ENCODE measurements around the gene HNRNPK. TPM values are rescaled to one million over a fixed set of nuclear protein-coding genes. Genes with fewer than 3 reads are reported as not detected.

HNRNPK gene
- total RNA-seq, 2 donors from 2014 or later: 545 to 772 TPM

DNA sequence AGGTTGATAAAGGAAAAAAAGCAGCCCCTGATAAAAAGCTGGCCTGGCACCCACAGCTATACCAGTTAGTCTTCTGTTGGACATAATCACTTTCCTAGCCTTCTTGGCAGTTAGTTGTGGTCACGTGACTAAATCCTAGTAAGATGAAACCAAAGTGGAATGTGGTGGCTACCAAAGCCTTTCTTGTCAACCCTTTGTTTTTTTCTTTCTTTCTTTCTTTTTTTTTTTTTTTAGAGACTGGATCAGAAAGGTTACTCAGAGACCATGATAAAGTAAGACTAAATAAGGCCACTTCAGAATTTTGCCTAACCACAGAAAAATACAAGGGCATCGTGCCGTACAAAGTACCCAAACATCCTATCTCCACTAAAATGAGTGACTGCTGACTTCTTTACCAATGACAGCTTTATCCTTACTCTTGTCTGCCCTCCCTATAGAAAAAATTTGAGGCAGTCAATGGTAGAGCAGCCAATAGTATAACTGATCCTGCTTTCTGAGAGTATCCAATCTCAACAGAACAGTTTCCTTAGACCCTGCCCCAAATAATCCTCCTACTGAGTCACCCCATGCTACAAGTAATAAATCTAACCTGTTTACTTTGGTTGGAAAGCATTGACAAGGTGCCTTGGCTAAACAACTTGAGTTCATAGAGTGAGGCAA is 44.6 kb downstream of the HNRNPK start:
- Mint-ChIP-seq H3K4me1 (ENCODE audit: low read depth in 2 of 2) (peaks cover 0 to 4% of the 10 kb centered on the region in 2 donors), H3K4me3 (no peak overlapping the region), H3K9me3 (no peaks in the 10 kb centered on the region), H3K27me3 (no peaks in the 10 kb centered on the region), H3K27ac (no peak overlapping the region), H3K36me3 (no peaks in the 10 kb centered on the region)
- no peak for ATAC-seq
- DNase-seq (ENCODE audit: low spot score): no peak

DNA sequence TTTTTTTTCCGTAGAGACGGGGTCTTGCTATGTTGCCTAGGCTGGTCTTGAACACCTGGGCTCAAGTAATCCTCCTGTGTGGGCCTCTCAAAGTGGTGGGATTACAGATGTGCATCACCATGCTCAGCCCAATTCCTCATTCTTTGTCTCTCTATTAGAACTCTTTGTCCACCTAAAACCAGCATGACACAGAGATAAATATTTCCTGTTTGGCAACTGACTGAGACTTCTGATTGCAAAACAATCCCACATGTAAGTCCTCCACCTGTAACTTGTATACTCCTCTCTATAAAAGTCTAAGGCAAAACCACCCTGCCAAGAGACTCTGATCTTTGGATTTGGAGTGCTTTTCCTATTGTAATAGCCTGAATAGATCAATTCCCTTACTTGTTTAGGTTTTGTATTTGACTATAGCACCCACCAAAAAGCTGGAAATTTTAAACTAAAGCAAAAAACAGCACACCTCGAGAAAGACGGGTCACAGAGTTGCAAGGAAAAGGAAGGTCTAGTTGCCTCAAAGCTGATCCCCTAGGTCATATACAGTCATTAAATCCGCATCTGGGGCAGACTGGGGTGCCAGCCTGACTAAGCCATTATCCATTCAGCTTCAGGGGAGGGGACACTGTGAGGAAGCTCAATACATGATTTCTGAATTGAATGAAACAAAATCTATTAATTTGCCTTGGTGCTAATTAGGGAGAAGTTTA is 45.3 kb downstream of the HNRNPK start:
- Mint-ChIP-seq H3K27me3 (no peaks in the 10 kb centered on the region), H3K36me3 (no peaks in the 10 kb centered on the region), H3K27ac (no peak overlapping the region), H3K9me3 (no peaks in the 10 kb centered on the region), H3K4me1 (ENCODE audit: low read depth in 2 of 2) (peaks cover 0 to 4% of the 10 kb centered on the region in 2 donors), H3K4me3 (no peak overlapping the region)
- DNase-seq (ENCODE audit: low spot score) (no peak), ATAC-seq (no peak)

GRCh38 chr9:83933790-83934189 is 46.2 kb downstream of the HNRNPK start:
- H3K4me1 Mint-ChIP-seq (ENCODE audit: low read depth in 2 of 2): peaks cover 0 to 4% of the 10 kb centered on the region in 2 donors

GRCh38 chr9:83932851-83933250 is 47.2 kb downstream of the HNRNPK start:
- Mint-ChIP-seq H3K4me3 (no peak overlapping the region), H3K4me1 (ENCODE audit: low read depth in 2 of 2) (peaks cover 0 to 4% of the 10 kb centered on the region in 2 donors), H3K36me3 (no peaks in the 10 kb centered on the region), H3K27ac (no peak overlapping the region), H3K27me3 (no peaks in the 10 kb centered on the region), H3K9me3 (no peaks in the 10 kb centered on the region)
- ATAC-seq (no peak), DNase-seq (ENCODE audit: low spot score) (no peak)

More at GRCh38 chr9:83933790-83934189, 46.2 kb downstream of the HNRNPK start:
- H3K27me3 Mint-ChIP-seq: no peaks in the 10 kb centered on the region
- DNase-seq (ENCODE audit: low spot score) (no peak), ATAC-seq (no peak)
- no peaks in the 10 kb centered on the region for H3K36me3 Mint-ChIP-seq
- no peaks in the 10 kb centered on the region for H3K9me3 Mint-ChIP-seq
- H3K27ac Mint-ChIP-seq: no peak overlapping the region
- no peak overlapping the region for H3K4me3 Mint-ChIP-seq

GRCh38 chr9:83932011-83932410 is 48.0 kb downstream of the HNRNPK start:
- H3K27me3 Mint-ChIP-seq: no peaks in the 10 kb centered on the region
- no peaks in the 10 kb centered on the region for H3K36me3 Mint-ChIP-seq
- ATAC-seq (no peak), DNase-seq (ENCODE audit: low spot score) (no peak)
- no peak overlapping the region for H3K4me3 Mint-ChIP-seq
- peaks cover 0 to 4% of the 10 kb centered on the region in 2 donors for H3K4me1 Mint-ChIP-seq (ENCODE audit: low read depth in 2 of 2)
- no peak overlapping the region for H3K27ac Mint-ChIP-seq
- H3K9me3 Mint-ChIP-seq: no peaks in the 10 kb centered on the region

DNA sequence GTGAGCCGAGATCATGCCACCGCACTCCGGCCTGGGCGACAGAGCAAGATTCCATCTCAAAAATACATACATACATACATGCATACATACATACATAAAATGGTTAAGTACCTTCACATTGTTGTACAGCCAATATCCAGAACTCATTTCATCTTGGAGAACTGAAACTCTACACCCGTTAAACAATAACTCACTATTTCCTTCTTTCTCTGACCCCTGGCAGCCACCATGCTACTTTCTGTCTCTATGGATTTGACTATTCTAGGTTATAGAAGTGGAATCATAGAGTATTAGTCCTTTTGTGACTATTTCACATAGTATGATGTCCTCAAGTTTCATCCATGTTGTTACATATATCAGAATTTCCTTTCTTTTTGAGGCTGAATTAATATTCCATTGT is 49.1 kb downstream of the HNRNPK start:
- H3K9me3 Mint-ChIP-seq: no peaks in the 10 kb centered on the region
- peak overlapping the region in 1 of 2 donors; percentile 34 for H3K27ac Mint-ChIP-seq
- H3K36me3 Mint-ChIP-seq: no peaks in the 10 kb centered on the region
- ATAC-seq: no peak
- no peak for DNase-seq (ENCODE audit: low spot score)
- H3K27me3 Mint-ChIP-seq: no peaks in the 10 kb centered on the region
- H3K4me3 Mint-ChIP-seq: no peak overlapping the region
- peaks cover 0 to 4% of the 10 kb centered on the region in 2 donors for H3K4me1 Mint-ChIP-seq (ENCODE audit: low read depth in 2 of 2)

- ATAC-seq (no peak), DNase-seq (ENCODE audit: low spot score) (no peak)
- Mint-ChIP-seq H3K36me3 (no peaks in the 10 kb centered on the region), H3K4me1 (ENCODE audit: low read depth in 2 of 2) (no peaks in the 10 kb centered on the region), H3K27ac (no peak overlapping the region), H3K9me3 (no peaks in the 10 kb centered on the region), H3K4me3 (no peak overlapping the region), H3K27me3 (no peaks in the 10 kb centered on the region)
These were observed 52.4 kb downstream of the HNRNPK start for GRCh38 chr9:83927591-83927990.

- H3K27me3 Mint-ChIP-seq: no peaks in the 10 kb centered on the region
- peak; percentile 98 to 99 for ATAC-seq
- H3K36me3 Mint-ChIP-seq: no peaks in the 10 kb centered on the region
These were observed 58.9 kb downstream of the HNRNPK start, which contains the start of gene KIF27 for GRCh38 chr9:83920927-83921707. KIF27 (minus strand) TSS chr9:83921432; CDS start chr9:83915591, 5,841 bp downstream.

GRCh38 chr9:83920469-83920926 is 59.5 kb downstream of the HNRNPK start:
- ATAC-seq (peak in 1 of 2 donors; percentile 0), DNase-seq (ENCODE audit: low spot score) (no peak)
- Mint-ChIP-seq H3K27ac (peak overlapping the region; percentile 88 to 96), H3K36me3 (no peaks in the 10 kb centered on the region), H3K9me3 (no peaks in the 10 kb centered on the region), H3K4me1 (ENCODE audit: low read depth in 2 of 2) (peaks cover 9 to 15% of the 10 kb centered on the region in 2 donors), H3K27me3 (no peaks in the 10 kb centered on the region), H3K4me3 (peak overlapping the region; percentile 87)

More at GRCh38 chr9:83920927-83921707, 58.9 kb downstream of the HNRNPK start, which contains the start of gene KIF27:
- peaks cover 9 to 15% of the 10 kb centered on the region in 2 donors for H3K4me1 Mint-ChIP-seq (ENCODE audit: low read depth in 2 of 2)
- peak within 1 kb of the TSS; percentile 88 to 96 for H3K27ac Mint-ChIP-seq
- peak; percentile 99 for DNase-seq (ENCODE audit: low spot score)
- H3K4me3 Mint-ChIP-seq: peak within 1 kb of the TSS; percentile 87
- no peaks in the 10 kb centered on the region for H3K9me3 Mint-ChIP-seq

DNA sequence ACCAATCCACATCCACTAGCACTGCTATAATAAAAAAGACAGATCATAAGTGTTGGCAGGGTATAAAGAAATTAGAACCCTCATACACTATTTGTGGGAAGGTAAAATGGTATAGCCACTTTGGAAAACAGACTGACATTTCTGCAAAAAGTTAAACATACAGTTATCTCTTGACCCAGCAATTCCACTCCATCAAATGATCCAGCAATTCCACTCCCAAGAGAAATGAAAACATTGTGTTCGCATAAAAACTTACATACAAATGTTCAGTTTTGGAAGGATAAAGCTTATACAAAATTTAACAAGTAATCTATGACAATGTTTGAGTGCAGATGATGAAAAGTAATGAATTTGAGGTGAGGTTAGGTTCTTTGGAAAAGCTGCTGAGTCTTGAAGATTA is 60.9 kb downstream of the HNRNPK start:
- Mint-ChIP-seq H3K27ac (no peak overlapping the region), H3K4me3 (no peak overlapping the region), H3K36me3 (no peaks in the 10 kb centered on the region), H3K9me3 (no peaks in the 10 kb centered on the region), H3K27me3 (no peaks in the 10 kb centered on the region), H3K4me1 (ENCODE audit: low read depth in 2 of 2) (peaks cover 9 to 15% of the 10 kb centered on the region in 2 donors)
- DNase-seq (ENCODE audit: low spot score) (no peak), ATAC-seq (no peak)

Other genes with a start within 250 kb of the HNRNPK start
- gene GKAP1, start 162.4 kb downstream of the HNRNPK start, total RNA-seq: 1 to 10 TPM; 2.5 to 4.3 TPM
- gene KIF27, start 58.8 kb downstream of the HNRNPK start, total RNA-seq: 1 to 10 TPM; 2.6 to 4.0 TPM
- gene RMI1, start 590 bp upstream of the HNRNPK start, total RNA-seq: 10 to 100 TPM; 12.8 to 16.1 TPM

Measured in natural killer cell treated with Interleukin-12 subunit alpha and Interleukin-12 subunit beta and Interleukin-15 and Interleukin-18, amount 100 ng/mL, for 72 hours (primary cell).